Measurements from ENCODE around the gene CABP1.

The CABP1 gene

GRCh38 chr12:120699553-120699952 is 59.1 kb downstream of the CABP1 start:
- DNase-seq (ENCODE audit: low read depth in 1 of 2, low spot score in 1 of 2): no peak
- in situ Hi-C loops (cut with HindIII; ENCODE audit: low pct_unique_long_range_greater_than_20kb, low sequenced_read_pairs): no loop called here
- TF ChIP-seq JUND (IDR thresholded peaks at IDR 0.05; ENCODE audit: low read depth): no peak

DNA sequence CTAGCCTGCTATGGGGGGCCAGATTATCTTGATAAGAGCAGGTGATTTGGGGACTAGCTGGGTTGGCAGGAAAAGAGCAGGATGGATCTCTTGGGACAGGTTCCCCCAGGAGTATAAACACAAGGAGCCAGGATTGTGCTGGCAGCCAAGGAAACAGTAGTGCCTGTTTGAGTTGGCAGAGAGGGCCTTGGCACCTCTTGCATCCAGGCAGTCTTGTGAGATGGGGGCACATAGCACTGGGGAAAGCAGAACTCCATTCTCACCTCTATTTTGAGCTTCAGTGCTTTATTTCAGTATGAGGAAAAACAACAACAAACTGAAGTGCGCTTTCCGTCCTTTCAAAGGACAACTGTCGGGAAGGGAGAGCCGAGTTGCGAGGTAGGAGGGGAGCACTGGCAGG is 60.5 kb downstream of the CABP1 start:
- no peak for TF ChIP-seq JUND (IDR thresholded peaks at IDR 0.05; ENCODE audit: low read depth)
- DNase-seq (ENCODE audit: low read depth in 1 of 2, low spot score in 1 of 2): no peak
- in situ Hi-C loops (cut with HindIII; ENCODE audit: low pct_unique_long_range_greater_than_20kb, low sequenced_read_pairs): no loop called here

DNA sequence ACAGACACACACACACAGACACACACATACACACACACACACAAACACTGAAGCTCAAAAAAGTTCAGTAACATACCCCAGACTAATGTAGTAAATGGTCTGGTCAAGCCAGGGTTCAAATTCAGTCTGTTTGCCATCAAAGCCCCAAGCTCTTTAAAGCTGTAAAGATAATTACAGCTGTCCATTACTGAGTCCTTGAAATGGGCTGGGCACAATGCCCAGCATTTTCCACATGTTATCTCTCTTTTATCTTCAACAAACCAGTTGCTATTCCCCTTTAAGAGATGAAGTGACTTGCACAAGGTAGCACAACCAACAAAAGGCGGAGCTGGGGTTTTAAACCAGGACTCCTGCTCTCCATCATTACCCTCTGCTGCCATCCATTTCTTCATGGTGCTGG is 62.2 kb downstream of the CABP1 start:
- in situ Hi-C loops (cut with HindIII; ENCODE audit: low pct_unique_long_range_greater_than_20kb, low sequenced_read_pairs): no loop called here
- no peak for DNase-seq (ENCODE audit: low read depth in 1 of 2, low spot score in 1 of 2)
- no peak for TF ChIP-seq JUND (IDR thresholded peaks at IDR 0.05; ENCODE audit: low read depth)

DNA sequence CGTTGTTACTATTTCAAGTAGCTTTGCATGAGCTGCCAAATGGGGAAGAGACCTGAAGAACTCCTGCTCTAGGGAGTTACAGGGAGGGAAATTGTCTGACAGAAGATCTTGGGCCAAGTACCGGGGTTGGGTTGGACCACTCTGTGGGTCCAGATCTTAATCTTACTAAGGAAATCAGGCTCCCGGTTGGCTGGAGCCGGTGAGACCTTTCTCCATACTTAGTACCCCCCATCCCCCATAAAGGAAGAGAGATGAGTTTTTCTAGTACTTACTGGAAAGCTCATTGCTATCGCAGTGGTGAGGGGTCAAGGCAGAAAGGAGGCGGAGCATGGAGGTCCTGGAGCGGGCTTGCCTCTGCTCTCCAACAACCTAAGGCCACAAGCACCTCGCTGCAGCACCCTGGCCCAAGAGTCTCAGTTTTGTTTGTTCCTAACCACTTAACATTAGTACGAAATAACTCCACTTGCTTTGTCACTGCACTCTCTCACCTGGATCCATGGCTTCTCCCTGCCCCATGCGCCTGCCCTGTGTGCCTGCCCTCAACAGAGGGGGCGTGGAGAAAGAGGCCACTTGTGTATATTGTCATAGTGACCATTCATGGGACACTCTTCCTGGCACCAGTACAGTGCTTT is 63.0 kb downstream of the CABP1 start:
- in situ Hi-C loops (cut with HindIII; ENCODE audit: low pct_unique_long_range_greater_than_20kb, low sequenced_read_pairs): no loop called here
- DNase-seq (ENCODE audit: low read depth in 1 of 2, low spot score in 1 of 2): no peak
- TF ChIP-seq JUND (IDR thresholded peaks at IDR 0.05; ENCODE audit: low read depth): no peak

GRCh38 chr12:120705618-120706017 is 65.2 kb downstream of the CABP1 start:
- TF ChIP-seq JUND (IDR thresholded peaks at IDR 0.05; ENCODE audit: low read depth): no peak
- no peak for DNase-seq (ENCODE audit: low read depth in 1 of 2, low spot score in 1 of 2)
- in situ Hi-C loops (cut with HindIII; ENCODE audit: low pct_unique_long_range_greater_than_20kb, low sequenced_read_pairs): no loop called here

DNA sequence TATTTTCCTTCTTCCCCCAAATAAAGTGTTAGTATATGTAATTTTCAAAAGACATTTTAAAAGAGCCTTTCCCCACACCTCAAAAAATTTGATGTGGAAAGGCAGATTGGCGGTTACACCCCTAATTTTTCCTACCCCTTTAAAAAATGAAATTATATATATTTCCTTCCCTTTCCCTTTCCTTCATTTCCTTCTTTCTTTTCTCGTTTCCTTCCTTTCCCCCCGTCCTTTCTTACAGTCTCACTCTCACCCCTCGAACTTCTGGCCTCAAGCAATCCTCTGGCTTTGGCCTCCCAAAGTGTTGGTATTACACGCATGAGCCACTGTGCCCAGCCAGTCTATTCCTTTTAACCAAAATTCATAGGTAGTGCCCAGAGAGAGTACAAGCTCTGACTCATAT is 65.6 kb downstream of the CABP1 start:
- in situ Hi-C loops (cut with HindIII; ENCODE audit: low pct_unique_long_range_greater_than_20kb, low sequenced_read_pairs): no loop called here
- TF ChIP-seq JUND (IDR thresholded peaks at IDR 0.05; ENCODE audit: low read depth): no peak
- DNase-seq (ENCODE audit: low read depth in 1 of 2, low spot score in 1 of 2): no peak

- TF ChIP-seq JUND (IDR thresholded peaks at IDR 0.05; ENCODE audit: low read depth): no peak
- no peak for DNase-seq (ENCODE audit: low read depth in 1 of 2, low spot score in 1 of 2)
- in situ Hi-C loops (cut with HindIII; ENCODE audit: low pct_unique_long_range_greater_than_20kb, low sequenced_read_pairs): no loop called here
These were observed 68.2 kb downstream of the CABP1 start for GRCh38 chr12:120708651-120709050.

DNA sequence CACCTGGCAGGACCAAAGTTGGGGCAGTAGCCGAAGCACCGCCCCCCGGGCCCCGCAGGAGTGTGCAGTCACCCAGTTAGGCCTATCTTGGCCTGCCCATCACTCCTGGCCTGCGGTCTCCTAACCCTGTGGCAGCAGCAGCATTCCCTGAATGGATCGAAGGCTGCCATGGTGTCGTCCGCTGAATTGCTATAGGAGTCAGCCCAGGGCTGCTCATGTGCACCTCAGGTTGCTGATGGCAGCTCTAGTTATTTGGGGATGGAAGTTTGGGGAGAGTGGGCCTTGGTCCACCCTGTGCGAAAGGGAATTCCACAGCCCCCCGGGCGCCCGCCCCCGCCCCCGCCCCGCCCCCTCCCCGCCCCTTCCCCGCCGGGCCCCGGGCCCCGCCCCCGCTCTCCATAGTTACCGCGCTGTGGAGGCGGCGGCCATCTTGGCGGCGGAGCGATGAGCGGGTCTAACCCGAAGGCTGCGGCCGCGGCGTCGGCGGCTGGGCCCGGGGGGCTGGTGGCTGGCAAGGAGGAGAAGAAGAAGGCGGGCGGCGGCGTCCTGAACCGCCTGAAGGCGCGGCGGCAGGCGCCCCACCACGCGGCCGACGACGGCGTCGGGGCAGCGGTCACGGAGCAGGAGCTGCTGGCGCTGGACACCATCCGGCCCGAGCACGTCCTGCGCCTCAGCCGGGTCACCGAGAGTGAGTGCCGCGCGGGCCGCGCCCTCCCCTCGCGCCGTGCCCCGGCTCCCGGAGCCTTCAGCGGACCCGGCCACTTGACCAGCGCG is 69.8 kb downstream of the CABP1 start, which contains the start of gene UNC119B:
UNC119B (plus strand) TSS at position 428 of the 774 bp plus-strand sequence; CDS start at position 445, 17 bp downstream.
- in situ Hi-C loops (cut with HindIII; ENCODE audit: low pct_unique_long_range_greater_than_20kb, low sequenced_read_pairs): no loop called here
- peak; percentile 70 to 87 for DNase-seq (ENCODE audit: low read depth in 1 of 2, low spot score in 1 of 2)

GRCh38 chr12:120710805-120711296 is 70.4 kb downstream of the CABP1 start:
- peak; percentile 42 to 46 for DNase-seq (ENCODE audit: low read depth in 1 of 2, low spot score in 1 of 2)
- TF ChIP-seq JUND (IDR thresholded peaks at IDR 0.05; ENCODE audit: low read depth): no peak

More for the DNA sequence above, 69.8 kb downstream of the CABP1 start, which contains the start of gene UNC119B:
- no peak for TF ChIP-seq JUND (IDR thresholded peaks at IDR 0.05; ENCODE audit: low read depth)

GRCh38 chr12:120711411-120711810 is 71.0 kb downstream of the CABP1 start:
- DNase-seq (ENCODE audit: low read depth in 1 of 2, low spot score in 1 of 2): peak in 1 of 2 experiments; percentile 37
- no peak for TF ChIP-seq JUND (IDR thresholded peaks at IDR 0.05; ENCODE audit: low read depth)
- in situ Hi-C loops (cut with HindIII; ENCODE audit: low pct_unique_long_range_greater_than_20kb, low sequenced_read_pairs): no loop called here

More at GRCh38 chr12:120710805-120711296, 70.4 kb downstream of the CABP1 start:
- in situ Hi-C loops (cut with HindIII; ENCODE audit: low pct_unique_long_range_greater_than_20kb, low sequenced_read_pairs): no loop called here

DNA sequence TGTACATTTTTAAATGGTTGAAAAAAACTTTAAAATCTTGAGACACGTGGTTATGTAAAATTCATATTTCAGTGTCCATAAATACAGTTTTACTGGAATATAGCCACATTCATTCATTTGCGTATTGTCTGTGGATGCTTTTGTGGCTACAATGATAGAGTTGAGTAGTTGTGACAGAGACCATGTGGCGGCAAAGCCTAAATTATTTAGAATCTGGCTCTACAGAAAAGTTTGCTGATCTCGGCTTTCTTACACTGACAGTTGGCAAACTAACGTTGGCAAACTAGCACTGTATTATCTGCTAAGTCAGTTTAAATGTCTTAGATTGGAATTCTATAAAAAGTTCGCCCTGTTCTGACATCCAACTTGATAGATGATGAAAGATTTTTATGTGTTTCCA is 72.2 kb downstream of the CABP1 start:
- DNase-seq (ENCODE audit: low read depth in 1 of 2, low spot score in 1 of 2): no peak
- TF ChIP-seq JUND (IDR thresholded peaks at IDR 0.05; ENCODE audit: low read depth): no peak
- in situ Hi-C loops (cut with HindIII; ENCODE audit: low pct_unique_long_range_greater_than_20kb, low sequenced_read_pairs): no loop called here

DNA sequence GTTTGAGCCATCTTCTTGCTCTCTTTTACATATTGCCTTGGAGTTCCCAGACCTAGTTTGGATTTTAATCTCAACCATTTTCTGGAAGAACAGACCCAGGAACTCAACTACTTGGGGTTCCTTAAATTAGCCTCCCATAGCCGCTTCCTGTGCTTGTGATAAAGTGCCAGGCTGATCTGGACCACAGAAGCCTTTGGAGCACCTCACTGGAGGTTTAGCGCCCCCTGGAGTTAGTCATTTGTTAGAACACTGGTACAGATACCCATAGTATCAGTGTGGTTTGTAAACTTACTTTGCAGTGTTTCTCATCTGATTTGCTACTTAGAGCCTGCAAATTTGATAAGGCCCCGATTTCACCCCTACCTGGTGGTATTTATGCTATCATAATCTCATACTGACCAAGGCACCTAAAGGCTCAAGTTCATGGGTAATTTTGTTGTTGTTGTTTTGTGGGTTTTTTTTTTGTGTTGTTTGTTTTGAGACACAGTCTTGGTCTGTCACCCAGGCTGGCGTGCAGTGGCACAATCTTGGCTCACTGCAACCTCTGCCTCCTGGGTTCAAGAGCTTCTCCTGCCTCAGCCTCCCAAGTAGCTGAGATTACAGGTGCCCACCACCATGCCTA is 73.5 kb downstream of the CABP1 start:
- no peak for TF ChIP-seq JUND (IDR thresholded peaks at IDR 0.05; ENCODE audit: low read depth)
- DNase-seq (ENCODE audit: low read depth in 1 of 2, low spot score in 1 of 2): peak; percentile 83 to 84
- in situ Hi-C loops (cut with HindIII; ENCODE audit: low pct_unique_long_range_greater_than_20kb, low sequenced_read_pairs): no loop called here

All from T47D (cell line).